RWPE1 (cell line): ENCODE results near the gene SAMD11.
"Not testable (repeated sequence)": the region's sequence is repeated elsewhere in the genome, so short reads cannot be mapped to it uniquely, and the experiment has no call there.

Experiments
- CTCF ChIA-PET: fragments of 350-600 bp; sonication (Branson Sonifier 250); formaldehyde crosslinking; extraction: SDS; loops from one replicate; lab custom pipeline; 2021; lab: Yijun Ruan, JAX
- POLR2A ChIA-PET: fragments of 400-600 bp; formaldehyde crosslinking; extraction: SDS; loops from one replicate; lab custom pipeline; 2020; ENCODE audit warnings: antibody characterized with exemption; ENCODE audit not compliant: low non-redundant PET; lab: Yijun Ruan, JAX
- DNase-seq: peaks from one replicate; pipeline ENCODE4 v3.0.0; 2012; ENCODE audit warnings: low spot score
- H3K27ac ChIP-seq: fragments of 450-650 bp; 2 replicates; pipeline ENCODE4 v1.5.1; 2017
- TF ChIP-seq, protein P1 (sequence below): fragments of 450-650 bp; conservative IDR thresholded peaks from 2 replicates; pipeline ENCODE4 v1.5.1; 2017; ENCODE audit warnings: low read depth, mild to moderate bottlenecking

SAMD11 gene

GRCh38 chr1:890661-891060 is 33.1 kb upstream of the SAMD11 start:
- ChIA-PET POLR2A (no interaction called here), CTCF (no interaction called here)
- no peak for DNase-seq
- TF ChIP-seq, protein P1, sequence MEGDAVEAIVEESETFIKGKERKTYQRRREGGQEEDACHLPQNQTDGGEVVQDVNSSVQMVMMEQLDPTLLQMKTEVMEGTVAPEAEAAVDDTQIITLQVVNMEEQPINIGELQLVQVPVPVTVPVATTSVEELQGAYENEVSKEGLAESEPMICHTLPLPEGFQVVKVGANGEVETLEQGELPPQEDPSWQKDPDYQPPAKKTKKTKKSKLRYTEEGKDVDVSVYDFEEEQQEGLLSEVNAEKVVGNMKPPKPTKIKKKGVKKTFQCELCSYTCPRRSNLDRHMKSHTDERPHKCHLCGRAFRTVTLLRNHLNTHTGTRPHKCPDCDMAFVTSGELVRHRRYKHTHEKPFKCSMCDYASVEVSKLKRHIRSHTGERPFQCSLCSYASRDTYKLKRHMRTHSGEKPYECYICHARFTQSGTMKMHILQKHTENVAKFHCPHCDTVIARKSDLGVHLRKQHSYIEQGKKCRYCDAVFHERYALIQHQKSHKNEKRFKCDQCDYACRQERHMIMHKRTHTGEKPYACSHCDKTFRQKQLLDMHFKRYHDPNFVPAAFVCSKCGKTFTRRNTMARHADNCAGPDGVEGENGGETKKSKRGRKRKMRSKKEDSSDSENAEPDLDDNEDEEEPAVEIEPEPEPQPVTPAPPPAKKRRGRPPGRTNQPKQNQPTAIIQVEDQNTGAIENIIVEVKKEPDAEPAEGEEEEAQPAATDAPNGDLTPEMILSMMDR, result no peak
- no peak overlapping the region for H3K27ac ChIP-seq

GRCh38 chr1:897226-897625 is 26.5 kb upstream of the SAMD11 start:
- POLR2A ChIA-PET, result no interaction called here

GRCh38 chr1:897951-898350 is 25.8 kb upstream of the SAMD11 start:
- POLR2A ChIA-PET, H3K27ac ChIP-seq, CTCF ChIA-PET, DNase-seq: not testable (repeated sequence)

More at GRCh38 chr1:897226-897625, 26.5 kb upstream of the SAMD11 start:
- CTCF ChIA-PET, result no interaction called here
- no peak for DNase-seq
- no peak overlapping the region for H3K27ac ChIP-seq
- TF ChIP-seq, protein P1, result no peak

DNA sequence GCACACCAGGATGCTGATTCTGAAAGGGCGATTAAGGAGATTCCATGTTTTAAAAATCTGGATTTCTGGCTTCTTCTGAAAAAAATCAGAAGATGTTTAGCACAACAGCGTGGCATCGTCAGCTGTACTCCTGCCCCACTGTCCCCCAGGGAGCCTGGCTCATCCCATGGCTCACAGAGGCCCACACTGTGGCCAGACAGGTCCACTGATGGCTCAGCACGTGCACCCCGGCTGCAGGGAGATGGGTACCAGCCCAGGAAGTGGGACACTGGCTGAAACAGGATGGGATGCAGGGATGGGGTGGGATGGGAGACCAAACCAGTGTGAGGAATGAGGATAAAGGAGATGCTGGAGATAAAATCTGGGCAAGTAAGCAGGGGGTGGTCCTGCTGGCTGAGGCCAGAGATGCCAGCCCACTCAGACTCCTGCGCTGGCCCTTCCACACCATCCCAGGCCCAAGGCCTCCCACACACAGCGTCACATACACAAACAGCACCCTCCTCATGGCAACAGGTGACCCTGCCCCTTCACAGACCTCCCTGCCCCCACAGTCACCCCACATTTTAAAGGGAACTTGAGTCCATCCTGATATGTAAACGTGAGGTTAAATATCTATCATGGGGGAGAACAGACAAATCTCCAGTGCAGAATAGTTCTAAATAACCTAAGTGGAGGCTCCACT is 23.9 kb upstream of the SAMD11 start:
- TF ChIP-seq, protein P1, result no peak
- ChIA-PET CTCF (no interaction called here), POLR2A (no interaction called here)
- DNase-seq, result no peak
- H3K27ac ChIP-seq, result no peak overlapping the region

DNA sequence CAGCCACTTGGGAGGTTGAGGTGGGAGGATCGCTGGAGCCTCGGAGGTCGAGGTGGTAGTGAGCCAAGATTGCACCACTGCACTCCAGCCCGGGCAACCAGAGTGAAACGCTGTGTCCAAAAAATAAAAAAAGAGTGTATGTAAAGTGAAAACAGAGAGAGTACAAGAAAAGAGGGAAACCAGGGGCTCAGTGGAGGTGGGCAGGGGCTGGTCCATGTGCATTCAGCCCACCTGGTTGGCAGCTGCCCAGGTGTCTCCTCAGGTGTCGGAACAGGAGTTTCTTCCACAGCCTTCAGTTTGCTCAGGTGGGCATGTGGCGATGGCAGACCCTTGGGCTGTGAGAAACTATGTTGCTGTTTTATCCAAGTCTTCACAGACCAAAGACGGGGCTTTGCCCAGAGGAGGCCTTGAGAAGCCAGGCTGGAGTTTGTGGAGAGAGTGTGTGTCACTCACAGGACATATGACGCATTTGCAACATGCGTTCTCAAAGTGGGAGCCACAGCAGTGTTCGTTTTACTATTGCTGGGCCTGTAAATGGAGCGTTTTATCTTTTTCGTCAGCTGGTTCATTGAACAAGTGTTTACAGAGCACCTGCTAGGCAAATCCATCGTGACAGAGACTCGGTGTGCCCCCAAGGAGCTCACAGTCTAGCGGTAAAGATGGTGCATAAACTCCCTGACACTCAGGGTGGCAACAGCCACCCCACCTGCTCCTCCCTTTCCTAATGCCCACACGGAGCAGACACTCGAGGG is 22.4 kb upstream of the SAMD11 start:
- no peak overlapping the region for H3K27ac ChIP-seq
- TF ChIP-seq, protein P1, result no peak
- no peak for DNase-seq
- ChIA-PET POLR2A (no interaction called here), CTCF (no interaction called here)

DNA sequence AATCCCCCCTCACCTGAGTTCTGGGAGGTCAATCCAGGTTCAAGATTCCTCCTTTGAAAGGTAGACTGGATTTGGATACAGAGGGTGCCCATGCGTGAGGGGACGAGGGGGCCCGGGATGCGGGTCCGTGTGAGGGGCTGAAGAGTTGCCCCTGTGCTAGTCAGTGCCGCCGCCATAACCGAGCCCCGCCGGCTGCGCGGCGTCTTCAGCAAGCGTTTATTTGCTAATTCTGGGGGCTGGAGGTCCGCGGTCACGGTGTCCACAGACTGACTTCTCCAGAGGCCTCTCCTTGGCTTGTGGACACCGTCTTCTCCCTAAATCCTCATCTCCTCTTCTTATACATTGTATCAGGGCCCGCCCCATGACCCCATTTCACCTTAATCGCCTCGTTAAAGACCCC is 20.9 kb upstream of the SAMD11 start:
- CTCF ChIA-PET, result no interaction called here
- DNase-seq, result no peak
- TF ChIP-seq, protein P1, result no peak
- POLR2A ChIA-PET, result no interaction called here
- H3K27ac ChIP-seq, result no peak overlapping the region

GRCh38 chr1:903305-903704 is 20.4 kb upstream of the SAMD11 start:
- H3K27ac ChIP-seq, result no peak overlapping the region
- TF ChIP-seq, protein P1, result no peak
- POLR2A ChIA-PET, result no interaction called here
- no peak for DNase-seq
- CTCF ChIA-PET, result interaction anchor here (1.0 to 3.7 kb wide), 2 partner anchors 34 kb away, joined by 3 to 53 read pairs; no protein-coding TSS in a partner anchor
